GM04503 (cell line): Measurements from ENCODE around the gene SLCO2A1.

ENCODE experiments used
- DNase-seq: peaks from one replicate; pipeline ENCODE4 v3.0.0-alpha.2; 2012; ENCODE audit warnings: low read depth

Gene SLCO2A1

DNA sequence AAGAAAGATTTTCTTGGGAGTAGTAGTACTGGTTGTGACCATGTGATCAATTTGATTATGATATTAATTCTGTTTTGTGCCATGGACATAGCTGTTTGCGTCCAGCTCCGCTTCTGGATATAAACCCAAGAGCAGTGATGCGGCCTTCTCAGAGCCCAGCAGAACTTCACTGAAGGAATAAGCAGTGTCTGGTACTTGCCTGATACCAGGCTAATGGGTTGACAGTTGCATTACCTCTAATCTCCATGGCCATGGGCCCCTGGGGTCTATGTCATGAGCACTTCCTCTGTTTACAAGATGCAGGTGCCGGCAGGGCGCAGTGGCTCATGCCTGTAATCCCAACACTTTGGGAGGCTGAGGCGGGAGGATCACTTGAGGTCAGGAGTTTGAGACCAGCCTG lies 97.7 kb downstream of the SLCO2A1 start:
- no peak for DNase-seq

GRCh38 chr3:133931084-133931483 lies 98.6 kb downstream of the SLCO2A1 start:
- no peak for DNase-seq

DNA sequence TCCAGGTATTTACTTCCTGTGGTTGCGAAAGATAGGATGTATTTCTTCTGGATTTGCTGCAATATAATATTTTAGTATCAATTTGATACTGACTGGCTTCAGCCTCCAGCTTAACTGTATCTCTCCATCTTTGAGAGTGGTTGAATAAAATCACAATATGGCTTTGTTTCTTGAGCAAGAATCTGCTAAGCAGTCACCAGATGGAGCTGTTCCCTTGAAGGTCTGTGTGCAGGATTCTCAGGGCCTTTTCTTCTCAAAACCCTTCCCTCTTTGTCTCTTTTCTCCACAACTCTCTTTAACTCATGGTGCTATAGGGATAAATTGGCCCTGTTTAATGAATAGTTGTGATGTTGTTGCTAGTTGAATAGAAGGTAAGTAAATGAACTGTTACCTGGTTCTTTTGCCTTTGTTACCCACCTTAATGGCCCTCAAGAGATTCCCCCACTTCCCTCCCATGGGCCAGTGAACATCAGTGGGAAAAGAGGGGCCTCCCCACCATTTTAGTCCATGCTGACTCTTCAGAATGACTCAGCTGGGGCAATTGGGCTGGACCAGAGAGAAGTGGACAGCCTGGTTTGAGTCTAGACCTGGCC lies 99.3 kb downstream of the SLCO2A1 start:
- no peak for DNase-seq

GRCh38 chr3:133928903-133929607 lies 100.7 kb downstream of the SLCO2A1 start:
- DNase-seq: no peak

DNA sequence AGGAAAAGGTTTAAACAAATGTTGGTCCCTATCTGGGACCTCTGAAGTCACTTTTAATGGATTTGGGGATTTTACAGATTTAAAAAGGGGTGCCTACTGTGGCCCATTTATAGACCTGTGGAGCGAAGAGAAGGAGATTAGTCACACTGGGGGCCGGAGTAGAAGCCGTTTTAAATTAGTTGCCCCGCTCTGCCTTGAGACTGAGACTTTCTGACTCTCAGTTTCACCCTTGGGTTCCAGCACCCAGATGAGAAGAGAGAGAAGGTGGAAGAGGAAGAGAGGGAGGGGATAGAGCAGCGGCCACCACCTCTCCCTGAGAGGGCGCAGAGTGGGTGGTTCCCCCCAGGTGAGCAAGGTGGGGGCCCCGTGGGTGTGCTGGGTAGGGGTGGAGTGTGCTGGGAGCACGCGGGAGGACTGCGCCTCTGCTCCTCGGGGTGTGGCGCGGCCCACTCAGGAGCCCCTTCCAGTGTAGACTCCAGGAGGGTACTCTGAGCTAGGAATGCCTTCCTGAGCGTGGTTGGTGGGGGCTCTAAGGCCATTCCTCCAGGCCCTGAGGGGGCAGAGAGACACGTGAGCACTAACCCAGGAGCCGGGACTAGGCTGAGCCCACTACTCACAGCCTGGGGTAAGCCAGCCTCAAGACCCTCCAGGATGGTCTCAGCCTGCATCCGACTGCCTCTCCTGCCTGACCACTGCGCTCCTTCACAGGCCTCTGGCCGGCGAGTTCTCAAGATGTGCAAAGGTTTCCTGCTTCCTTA lies 101.4 kb downstream of the SLCO2A1 start:
- no peak for DNase-seq

GRCh38 chr3:133927540-133928066 lies 102.1 kb downstream of the SLCO2A1 start:
- no peak for DNase-seq

- DNase-seq: no peak
Measured at GRCh38 chr3:133926736-133927539, 102.8 kb downstream of the SLCO2A1 start.

GRCh38 chr3:133925960-133926735 lies 103.6 kb downstream of the SLCO2A1 start:
- no peak for DNase-seq

DNA sequence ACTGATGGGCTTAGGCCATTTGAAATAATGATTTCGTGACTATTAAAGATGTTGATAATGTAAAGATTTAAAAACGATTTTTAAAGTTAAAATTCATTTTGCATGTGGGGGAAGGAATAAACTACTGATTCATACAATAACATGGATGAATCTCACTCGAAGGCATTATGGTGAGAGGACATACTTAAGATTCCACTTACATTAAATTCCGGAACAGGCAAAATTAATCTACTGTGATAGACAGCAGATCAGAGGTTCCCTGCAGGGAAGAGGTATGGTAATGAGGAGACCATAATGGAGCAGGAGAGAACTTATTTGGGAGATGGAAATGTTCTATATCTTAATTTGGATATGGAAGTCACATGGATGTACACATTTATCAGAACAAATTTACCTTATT lies 105.7 kb downstream of the SLCO2A1 start:
- no peak for DNase-seq

GRCh38 chr3:133921592-133921991 lies 108.1 kb downstream of the SLCO2A1 start:
- no peak for DNase-seq

GRCh38 chr3:133917144-133917543 lies 112.6 kb downstream of the SLCO2A1 start:
- no peak for DNase-seq

DNA sequence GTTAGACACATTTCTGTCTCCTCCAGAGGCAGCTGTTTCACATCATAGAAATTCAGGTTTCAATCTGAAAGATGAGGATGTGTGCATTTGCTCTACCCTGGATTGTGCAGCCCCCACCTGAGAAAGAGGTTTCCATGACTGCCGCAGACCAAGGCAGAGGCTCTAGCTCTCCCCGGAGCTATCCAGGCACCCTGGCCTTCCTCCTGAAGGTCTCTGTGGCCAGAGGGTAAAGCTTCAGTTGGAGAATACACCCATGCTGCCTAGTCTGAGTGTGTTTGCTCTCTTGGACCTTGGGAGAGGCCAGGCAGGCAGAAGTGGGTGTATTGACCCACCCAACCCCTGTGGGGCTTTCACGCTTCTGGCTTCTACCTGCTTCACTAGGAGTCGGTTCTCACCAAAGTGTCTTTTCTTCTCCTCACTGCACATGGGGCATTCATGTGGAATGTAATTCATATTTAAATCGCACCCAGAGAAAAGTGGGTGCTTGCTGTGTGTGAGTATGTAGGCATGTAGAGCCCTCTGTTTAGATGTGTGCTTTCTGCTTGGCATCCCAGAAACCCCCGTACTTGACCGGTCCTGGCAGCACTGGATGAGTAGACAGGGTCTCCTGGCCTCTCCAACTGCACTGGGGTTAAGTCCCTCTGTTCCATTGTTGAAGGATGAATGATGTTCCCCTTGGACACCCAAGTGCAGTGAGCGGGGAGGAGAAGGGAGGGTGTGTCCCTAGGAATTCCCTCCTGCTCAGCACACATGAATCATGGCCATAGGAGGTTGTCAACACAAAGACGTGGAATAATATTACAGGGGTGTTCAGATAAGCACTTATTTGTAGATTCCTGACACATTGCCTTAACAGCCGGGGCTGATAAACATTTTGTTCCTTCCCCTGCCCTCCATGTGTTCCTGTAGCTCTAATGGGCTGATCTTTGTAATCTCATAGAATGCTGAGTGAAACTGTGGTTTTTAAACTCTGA lies 113.8 kb downstream of the SLCO2A1 start:
- no peak for DNase-seq

- no peak for DNase-seq
Measured at GRCh38 chr3:133914839-133915600, 114.7 kb downstream of the SLCO2A1 start.

DNA sequence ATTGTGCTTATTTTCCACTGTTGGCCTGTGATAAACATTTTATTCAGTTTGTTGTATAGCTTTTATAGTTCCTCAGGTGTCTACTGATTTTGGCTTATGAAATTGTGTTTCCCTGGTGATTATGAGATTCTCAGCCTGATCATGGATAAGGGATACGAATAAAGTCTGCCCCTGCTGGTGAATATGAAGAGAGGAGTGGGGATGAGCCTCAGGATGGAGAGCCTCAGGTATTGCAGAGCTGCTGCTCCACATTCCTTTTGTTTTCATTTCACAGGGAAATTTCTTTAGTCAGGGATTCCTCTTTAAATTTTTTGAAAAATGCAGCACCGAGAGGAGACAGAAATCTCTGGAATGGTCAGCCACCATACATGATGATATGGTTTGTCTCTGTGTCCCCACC lies 119.3 kb downstream of the SLCO2A1 start:
- DNase-seq: no peak

GRCh38 chr3:133905376-133905775 lies 124.3 kb downstream of the SLCO2A1 start:
- DNase-seq: no peak

GRCh38 chr3:133901847-133902246 lies 127.9 kb downstream of the SLCO2A1 start:
- DNase-seq: no peak

- DNase-seq: no peak
Measured at GRCh38 chr3:133901083-133901482, 128.6 kb downstream of the SLCO2A1 start.

- no peak for DNase-seq
Measured at GRCh38 chr3:133899311-133899710, 130.4 kb downstream of the SLCO2A1 start.

DNA sequence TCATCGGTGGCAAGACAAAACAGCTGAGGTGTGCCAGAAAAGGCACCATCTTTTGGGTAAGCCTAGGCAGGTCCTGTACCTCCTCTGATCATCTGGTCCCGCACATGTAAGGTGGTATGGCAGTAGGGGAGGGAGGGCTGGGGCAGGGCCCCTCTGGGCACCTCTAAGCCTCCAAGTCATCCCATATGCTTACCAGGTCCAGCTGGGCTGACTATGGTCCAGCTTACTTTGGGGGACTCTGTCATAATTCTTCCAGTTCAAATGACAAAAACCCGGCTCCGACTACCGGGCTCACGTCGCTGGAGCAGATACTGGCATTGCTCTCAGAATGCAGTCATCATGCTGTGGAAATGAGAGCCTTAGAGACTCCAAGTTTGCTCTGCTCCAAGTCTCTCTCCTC lies 132.2 kb downstream of the SLCO2A1 start:
- DNase-seq: no peak
